Endothelial cell of umbilical vein (primary cell): ENCODE data around the gene TRPM3. TPM values are rescaled to one million over a fixed set of nuclear protein-coding genes. Genes with fewer than 3 reads are reported as not detected.
A peak's percentile ranks its signal among the peaks of the same experiment; 100 is the strongest.

Experiments
- BruUV-seq: library from RNA; stranded (reverse); fragments of 400-500 nt; replicated peaks from 2 replicates; lab custom pipeline; 2021; lab: Mats Ljungman, UMichigan
- CTCF ChIA-PET: fragments of 300-600, 350-600 bp; sonication (Branson Sonifier 250); formaldehyde crosslinking; loops from one replicate; lab custom pipeline; 2021; ENCODE audit warnings: antibody characterized with exemption, inconsistent platforms; lab: Charles Lee
- POLR2A ChIA-PET: fragments of 300-600, 350-600 bp; sonication (Branson Sonifier 250); formaldehyde crosslinking; loops from one replicate; lab custom pipeline; 2021; ENCODE audit warnings: antibody characterized with exemption, inconsistent platforms; lab: Charles Lee
- DNase-seq: peaks from one replicate; pipeline ENCODE4 v3.0.0-alpha.2; 2011; ENCODE audit warnings: low read depth, low spot score
- FAIRE-seq: peaks from 2 replicates; lab custom pipeline; 2011; peaks lifted over from hg19 to GRCh38; lab: Jason Lieb, UNC
- H2AFZ ChIP-seq: 2 replicates; pipeline ENCODE4 v1.6.0; 2012; ENCODE audit warnings: low read depth, low read length, control low read depth, inconsistent platforms
- H3K27ac ChIP-seq: 2 replicates; pipeline ENCODE4 v1.5.1; 2011; ENCODE audit warnings: low read depth, mild to moderate bottlenecking, control low read depth, low read length, moderate library complexity; ENCODE audit not compliant: insufficient read depth
- H3K27me3 ChIP-seq, 2 experiments: 2 replicates each; pipeline versions ENCODE4 v1.6.0 to v1.6.1; 2011; ENCODE audit warnings: low read length in 2 of 2, mixed read lengths in 1 of 2; ENCODE audit not compliant: control insufficient read depth in 2 of 2, insufficient read depth in 2 of 2
- H3K36me3 ChIP-seq, 2 experiments: 2 replicates in 1 of 2; 3 replicates in 1 of 2; pipeline ENCODE4 v1.5.1; 2011; ENCODE audit warnings: low read length in 2 of 2, mild to moderate bottlenecking in 1 of 2, moderate library complexity in 1 of 2; ENCODE audit not compliant: control insufficient read depth in 2 of 2, insufficient read depth in 2 of 2; ENCODE audit errors: extremely low read depth in 1 of 2
- H3K4me1 ChIP-seq: 3 replicates; pipeline ENCODE4 v1.5.1; 2011; ENCODE audit warnings: mild to moderate bottlenecking, low read length; ENCODE audit not compliant: control insufficient read depth, insufficient read depth; ENCODE audit errors: extremely low read depth
- H3K4me2 ChIP-seq: 2 replicates; pipeline ENCODE4 v1.6.1; 2011; ENCODE audit warnings: low read length, control low read depth, mixed read lengths; ENCODE audit not compliant: insufficient read depth
- H3K4me3 ChIP-seq, 3 experiments: fragments of 200-600 bp in 1 of 3; sonication (generic), shearing (Covaris generic) in 1 of 3; replicated peaks in 1 of 3; 2 replicates each; pipeline ENCODE4 v1.5.1; 2011 to 2016; ENCODE audit warnings: control low read depth in 3 of 3, low read length in 3 of 3, mild to moderate bottlenecking in 2 of 3, inconsistent platforms in 1 of 3, low read depth in 1 of 3, moderate library complexity in 1 of 3; ENCODE audit not compliant: insufficient read depth in 1 of 3
- H3K79me2 ChIP-seq: 2 replicates; pipeline ENCODE4 v1.6.0; 2012; ENCODE audit warnings: low read length, inconsistent platforms; ENCODE audit not compliant: control insufficient read depth, insufficient read depth
- H3K9ac ChIP-seq: replicated peaks from 2 replicates; pipeline ENCODE3; 2011; ENCODE audit warnings: low read length, control low read depth; ENCODE audit not compliant: insufficient read depth; ENCODE audit errors: extremely low read depth
- H3K9me1 ChIP-seq: replicated peaks from 3 replicates; pipeline ENCODE4 v1.6.0; 2011; ENCODE audit warnings: mild to moderate bottlenecking, low read length; ENCODE audit not compliant: control insufficient read depth, insufficient read depth; ENCODE audit errors: extremely low read depth
- H3K9me3 ChIP-seq: replicated peaks from 2 replicates; pipeline ENCODE4 v1.5.1; 2012; ENCODE audit warnings: low read length, inconsistent platforms; ENCODE audit not compliant: control insufficient read depth, insufficient read depth
- H4K20me1 ChIP-seq: replicated peaks from 2 replicates; pipeline ENCODE3; 2011; ENCODE audit warnings: mild to moderate bottlenecking, low read length; ENCODE audit not compliant: control insufficient read depth, insufficient read depth; ENCODE audit errors: extremely low read depth
- EZH2 ChIP-seq: IDR thresholded peaks from 2 replicates; pipeline ENCODE4 v1.6.1; 2012; ENCODE audit warnings: borderline replicate concordance, low read depth, mild to moderate bottlenecking, moderate library complexity, low read length, inconsistent platforms; ENCODE audit not compliant: severe bottlenecking
- FOS ChIP-seq: IDR thresholded peaks from 2 replicates; pipeline ENCODE4 v1.6.1; 2011; ENCODE audit warnings: mild to moderate bottlenecking, low read length, moderate library complexity, borderline replicate concordance; ENCODE audit not compliant: insufficient read depth
- GATA2 ChIP-seq: IDR thresholded peaks from 2 replicates; pipeline ENCODE4 v1.7.0; 2011; ENCODE audit warnings: low read depth, mild to moderate bottlenecking, moderate library complexity, mixed read lengths, low read length; ENCODE audit not compliant: insufficient read length, insufficient read depth
- JUN ChIP-seq: IDR thresholded peaks from 2 replicates; pipeline ENCODE4 v1.6.1; 2011; ENCODE audit warnings: borderline replicate concordance, low read depth; ENCODE audit not compliant: insufficient read length, insufficient read depth
- MYC ChIP-seq: IDR thresholded peaks from one replicate; pipeline ENCODE4 v1.6.1; 2011; ENCODE audit warnings: mild to moderate bottlenecking, low read depth, low read length
- POLR2A ChIP-seq: IDR thresholded peaks from 2 replicates; pipeline ENCODE4 v1.6.1; 2012; ENCODE audit warnings: low read depth, mild to moderate bottlenecking, control low read depth, low read length
- POLR2AphosphoS5 ChIP-seq: IDR thresholded peaks from 2 replicates; pipeline ENCODE4 v1.6.1; 2012; ENCODE audit warnings: low read depth, mild to moderate bottlenecking, control low read depth, low read length, moderate library complexity; ENCODE audit not compliant: insufficient read depth
- dilution Hi-C: fragments of 300-500 bp; cut with MboI; formaldehyde crosslinking; loops from one replicate; pipeline ENCODE4 v1.15.0; 2019; ENCODE audit warnings: low sequenced_read_pairs; ENCODE audit not compliant: extremely low pct_ligation_motif_present
- intact Hi-C: fragments of 100-400 bp; cut with micrococcal nuclease; formaldehyde crosslinking; loops from one replicate; pipeline ENCODE4 v1.10.0; 2022
- polyA plus RNA-seq, 4 experiments: library from polyadenylated mRNA; depleted of rRNA in 3 of 4; stranded (reverse) in 3 of 4; unstranded in 1 of 4; fragments of >200 nt; gene quantifications; 2 replicates each; pipeline versions ENCODE4 v1.2.1 to v1.2.3, GENCODE V29; 2011 to 2012; ENCODE audit warnings: missing spikeins in 1 of 4
- total RNA-seq: library from RNA; stranded (reverse); gene quantifications from 2 replicates; pipeline ENCODE4 v1.2.3, GENCODE V29; 2021
- TF ChIP-seq, protein P1 (sequence below), 2 donors: IDR thresholded peaks; 1 replicate in 1 of 2; 2 replicates in 1 of 2; pipeline ENCODE4 v1.5.1; 2011; ENCODE audit warnings: low read length in 2 of 2, mild to moderate bottlenecking in 2 of 2, moderate library complexity in 2 of 2, control low read depth in 1 of 2, inconsistent platforms in 1 of 2, low read depth in 1 of 2; ENCODE audit not compliant: insufficient read depth in 1 of 2; ENCODE audit errors: extremely low read depth in 1 of 2
- TF ChIP-seq, protein P2 (sequence below): IDR thresholded peaks from 2 replicates; pipeline ENCODE4 v1.6.1; 2011; ENCODE audit not compliant: insufficient read depth, insufficient read length

TRPM3 gene
- total and polyA plus RNA-seq, 2 donors (not counting 3 experiments of a cell fraction or from before 2014, with no cell fraction given) = 0.17 to 0.33 TPM

DNA sequence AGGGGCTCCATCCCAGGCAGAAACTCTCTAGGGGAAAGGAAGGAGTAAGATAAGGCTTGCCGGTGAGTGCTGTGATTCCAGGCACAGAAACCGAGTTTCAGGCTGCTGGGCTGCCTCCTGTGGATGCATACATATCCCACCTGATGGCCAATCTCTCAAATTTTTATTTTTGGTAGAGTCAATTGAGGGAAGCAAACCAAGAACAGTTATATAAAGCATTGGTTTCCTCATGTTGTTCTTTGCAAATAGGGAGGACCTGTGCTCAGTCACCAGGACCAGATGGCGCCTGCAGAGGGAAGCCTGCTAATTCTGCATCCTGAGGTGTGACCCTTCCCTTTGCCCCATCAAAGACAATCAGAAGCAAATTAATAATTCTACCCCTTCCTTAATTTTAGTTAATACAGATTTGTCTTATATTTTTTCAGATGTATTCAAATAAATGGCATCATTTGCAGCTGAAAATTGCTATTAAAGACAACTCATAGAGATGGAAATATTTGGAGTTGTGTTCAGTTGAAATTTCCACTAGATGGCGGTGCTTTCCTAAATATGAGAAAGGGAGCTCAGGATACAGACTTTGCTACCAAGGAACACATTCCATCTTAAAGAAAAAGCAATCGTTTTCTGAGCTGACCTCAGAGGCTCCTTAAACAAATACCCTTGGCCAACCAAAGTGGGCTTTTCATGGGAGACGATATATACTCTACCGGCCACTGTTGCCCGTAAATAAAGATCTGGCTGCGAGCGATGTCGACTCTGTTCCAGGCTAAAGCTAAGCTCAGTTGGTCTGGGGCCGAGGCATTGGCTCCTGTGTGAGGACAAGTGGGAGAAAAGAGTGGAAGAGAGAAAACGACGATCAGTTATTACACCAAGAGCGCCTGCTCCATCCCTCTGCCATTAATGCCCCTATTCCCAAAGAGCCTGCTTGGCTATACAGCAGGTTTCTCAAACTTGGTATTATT is 481.3 kb downstream of the TRPM3 start:
- peaks cover 5% of the 10 kb centered on the region for H3K4me1 ChIP-seq
- DNase-seq = peak; percentile 62
- no peak overlapping the region for H2AFZ ChIP-seq
- TF ChIP-seq JUN (no peak), MYC (no peak), GATA2 (no peak), EZH2 (no peak), FOS (no peak), POLR2AphosphoS5 (no peak), POLR2A (no peak)
- TF ChIP-seq, protein P1, sequence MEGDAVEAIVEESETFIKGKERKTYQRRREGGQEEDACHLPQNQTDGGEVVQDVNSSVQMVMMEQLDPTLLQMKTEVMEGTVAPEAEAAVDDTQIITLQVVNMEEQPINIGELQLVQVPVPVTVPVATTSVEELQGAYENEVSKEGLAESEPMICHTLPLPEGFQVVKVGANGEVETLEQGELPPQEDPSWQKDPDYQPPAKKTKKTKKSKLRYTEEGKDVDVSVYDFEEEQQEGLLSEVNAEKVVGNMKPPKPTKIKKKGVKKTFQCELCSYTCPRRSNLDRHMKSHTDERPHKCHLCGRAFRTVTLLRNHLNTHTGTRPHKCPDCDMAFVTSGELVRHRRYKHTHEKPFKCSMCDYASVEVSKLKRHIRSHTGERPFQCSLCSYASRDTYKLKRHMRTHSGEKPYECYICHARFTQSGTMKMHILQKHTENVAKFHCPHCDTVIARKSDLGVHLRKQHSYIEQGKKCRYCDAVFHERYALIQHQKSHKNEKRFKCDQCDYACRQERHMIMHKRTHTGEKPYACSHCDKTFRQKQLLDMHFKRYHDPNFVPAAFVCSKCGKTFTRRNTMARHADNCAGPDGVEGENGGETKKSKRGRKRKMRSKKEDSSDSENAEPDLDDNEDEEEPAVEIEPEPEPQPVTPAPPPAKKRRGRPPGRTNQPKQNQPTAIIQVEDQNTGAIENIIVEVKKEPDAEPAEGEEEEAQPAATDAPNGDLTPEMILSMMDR (IDR thresholded peaks at IDR 0.05; ENCODE audit: extremely low read depth in 1 of 2, insufficient read depth in 1 of 2, low read depth in 1 of 2, low read length in 2 of 2) = peak; percentile 51
- TF ChIP-seq, protein P2, sequence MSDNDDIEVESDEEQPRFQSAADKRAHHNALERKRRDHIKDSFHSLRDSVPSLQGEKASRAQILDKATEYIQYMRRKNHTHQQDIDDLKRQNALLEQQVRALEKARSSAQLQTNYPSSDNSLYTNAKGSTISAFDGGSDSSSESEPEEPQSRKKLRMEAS = no peak
- no peaks in the 10 kb centered on the region for H3K9me1 ChIP-seq
- no peaks in the 10 kb centered on the region for H3K79me2 ChIP-seq
- H3K4me2 ChIP-seq = peak overlapping the region; percentile 30
- no peak overlapping the region for H3K4me3 ChIP-seq
- peak; percentile 77 for FAIRE-seq
- peaks cover 0 to 2% of the 10 kb centered on the region in 2 experiments for H3K27me3 ChIP-seq
- no peak overlapping the region for H3K27ac ChIP-seq
- H3K9me3 ChIP-seq = no peaks in the 10 kb centered on the region
- no peaks in the 10 kb centered on the region for H3K36me3 ChIP-seq
- H3K9ac ChIP-seq = no peak overlapping the region
- H4K20me1 ChIP-seq = no peaks in the 10 kb centered on the region
- dilution Hi-C loops (no loop called here), intact Hi-C loops (loop anchor here (1.0 to 5.0 kb wide), 8 partner anchors 197 to 1385 kb away; no protein-coding TSS in a partner anchor)
- ChIA-PET CTCF (interaction anchor here (0.6 to 10.6 kb wide), 88 partner anchors 9 to 1399 kb away, joined by 3 to 420 read pairs (median 4); partner anchors contain the start of gene CEMIP2), POLR2A (no interaction called here)
- BruUV-seq = no TSS peak
